ENCODE data around the gene DDX60.
"Not testable (repeated sequence)": the region's sequence is repeated elsewhere in the genome, so short reads cannot be mapped to it uniquely, and the experiment has no call there.

The DDX60 gene

DNA sequence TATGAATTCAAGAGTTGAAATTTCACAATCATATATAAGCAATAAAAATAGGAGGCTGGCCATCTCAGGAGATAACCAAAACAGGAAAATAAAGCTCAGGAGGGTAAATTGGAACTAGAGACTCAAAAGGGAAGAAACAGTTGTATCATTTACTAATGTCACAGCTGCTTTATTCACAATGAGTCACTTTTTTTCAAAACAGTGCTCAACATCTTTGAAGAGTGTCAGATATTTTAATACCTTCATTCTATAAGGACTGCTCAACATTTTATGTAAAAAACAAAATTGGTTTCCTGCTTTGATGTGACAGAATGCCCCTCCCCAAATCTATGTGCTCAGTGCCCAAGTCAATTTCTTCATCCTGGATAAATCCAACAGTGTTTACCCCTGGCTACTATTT is 97.7 kb downstream of the DDX60 start:
- Histone ChIP-seq H3K9me3 (ENCODE audit: low read length) (no peaks in the 10 kb centered on the region), H2AFZ (ENCODE audit: low read depth, low read length) (no peak overlapping the region), H3K4me1 (ENCODE audit: insufficient read depth, low read length) (no peaks in the 10 kb centered on the region), H3K36me3 (ENCODE audit: insufficient read depth, low read length) (no peaks in the 10 kb centered on the region), H3K4me3 (ENCODE audit: low read length) (no peak overlapping the region), H3K27me3 (ENCODE audit: insufficient read depth, low read length) (no peaks in the 10 kb centered on the region)

DNA sequence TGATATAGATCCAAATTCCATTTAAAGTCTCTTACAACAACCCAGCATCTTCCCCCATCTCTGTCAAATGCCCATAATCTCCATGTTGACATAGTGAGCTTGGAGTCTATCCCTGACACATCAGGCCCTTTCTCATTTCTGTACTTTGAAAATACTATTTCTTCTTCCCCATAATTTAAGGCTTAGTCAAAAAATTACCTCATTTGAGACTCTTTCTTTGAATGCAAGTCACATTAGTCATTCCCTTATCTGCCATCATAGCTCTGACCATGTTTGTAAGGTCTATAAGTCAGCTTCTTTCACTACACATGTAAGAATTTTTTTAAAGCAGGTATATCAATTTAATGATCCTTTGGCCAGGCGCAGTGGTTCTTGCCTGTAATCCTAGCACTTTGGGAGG is 99.9 kb downstream of the DDX60 start:
- H3K9me3 ChIP-seq (ENCODE audit: low read length) = no peaks in the 10 kb centered on the region

DNA sequence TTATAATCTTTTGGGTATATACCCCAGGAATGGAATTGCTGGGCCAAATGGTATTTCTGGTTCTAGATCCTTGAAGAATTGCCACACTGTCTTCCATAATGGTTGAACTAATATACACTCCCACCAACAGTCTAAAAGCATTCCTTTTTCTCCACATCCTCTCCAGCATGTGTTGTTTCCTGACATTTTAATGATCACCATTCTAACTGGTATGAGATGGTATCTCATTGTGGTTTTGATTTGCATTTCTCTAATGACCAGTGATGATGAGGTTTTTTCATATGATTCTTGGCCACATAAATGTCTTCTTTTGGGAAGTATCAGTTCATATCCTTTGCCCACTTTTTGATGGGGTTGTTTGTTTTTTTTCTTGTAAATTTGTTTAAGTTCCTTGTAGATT is 105.0 kb downstream of the DDX60 start:
- not testable (repeated sequence) for H3K36me3 ChIP-seq (ENCODE audit: insufficient read depth, low read length); H3K4me3 ChIP-seq (ENCODE audit: low read length); H3K4me1 ChIP-seq (ENCODE audit: insufficient read depth, low read length); H3K27me3 ChIP-seq (ENCODE audit: insufficient read depth, low read length); H3K9me3 ChIP-seq (ENCODE audit: low read length); H2AFZ ChIP-seq (ENCODE audit: low read depth, low read length)

More for the DNA sequence above, 99.9 kb downstream of the DDX60 start:
- Histone ChIP-seq H3K4me1 (ENCODE audit: insufficient read depth, low read length) (no peaks in the 10 kb centered on the region), H3K27me3 (ENCODE audit: insufficient read depth, low read length) (no peaks in the 10 kb centered on the region), H3K4me3 (ENCODE audit: low read length) (no peak overlapping the region), H2AFZ (ENCODE audit: low read depth, low read length) (no peak overlapping the region), H3K36me3 (ENCODE audit: insufficient read depth, low read length) (no peaks in the 10 kb centered on the region)

DNA sequence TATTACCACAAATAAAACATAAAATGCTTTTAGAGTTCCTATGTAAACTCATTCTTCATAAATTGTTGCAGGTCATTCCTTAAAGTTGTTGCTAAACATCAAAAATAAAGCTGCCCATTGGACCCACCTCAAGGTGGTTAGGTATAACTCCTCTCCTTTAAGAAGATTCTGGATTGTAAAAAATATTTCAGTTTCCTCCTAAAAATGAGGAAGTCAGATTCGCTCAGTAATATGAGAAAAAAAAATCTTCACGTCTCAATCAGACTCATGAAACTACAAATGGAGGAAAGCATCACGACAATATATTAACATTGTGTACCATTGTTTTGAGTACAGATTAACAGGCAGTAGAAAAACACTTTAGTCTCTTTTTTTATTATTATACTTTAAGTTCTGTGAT is 105.9 kb downstream of the DDX60 start:
- Histone ChIP-seq H2AFZ (ENCODE audit: low read depth, low read length) (no peak overlapping the region), H3K4me3 (ENCODE audit: low read length) (no peak overlapping the region), H3K4me1 (ENCODE audit: insufficient read depth, low read length) (no peaks in the 10 kb centered on the region), H3K9me3 (ENCODE audit: low read length) (no peaks in the 10 kb centered on the region), H3K27me3 (ENCODE audit: insufficient read depth, low read length) (no peaks in the 10 kb centered on the region), H3K36me3 (ENCODE audit: insufficient read depth, low read length) (no peaks in the 10 kb centered on the region)

DNA sequence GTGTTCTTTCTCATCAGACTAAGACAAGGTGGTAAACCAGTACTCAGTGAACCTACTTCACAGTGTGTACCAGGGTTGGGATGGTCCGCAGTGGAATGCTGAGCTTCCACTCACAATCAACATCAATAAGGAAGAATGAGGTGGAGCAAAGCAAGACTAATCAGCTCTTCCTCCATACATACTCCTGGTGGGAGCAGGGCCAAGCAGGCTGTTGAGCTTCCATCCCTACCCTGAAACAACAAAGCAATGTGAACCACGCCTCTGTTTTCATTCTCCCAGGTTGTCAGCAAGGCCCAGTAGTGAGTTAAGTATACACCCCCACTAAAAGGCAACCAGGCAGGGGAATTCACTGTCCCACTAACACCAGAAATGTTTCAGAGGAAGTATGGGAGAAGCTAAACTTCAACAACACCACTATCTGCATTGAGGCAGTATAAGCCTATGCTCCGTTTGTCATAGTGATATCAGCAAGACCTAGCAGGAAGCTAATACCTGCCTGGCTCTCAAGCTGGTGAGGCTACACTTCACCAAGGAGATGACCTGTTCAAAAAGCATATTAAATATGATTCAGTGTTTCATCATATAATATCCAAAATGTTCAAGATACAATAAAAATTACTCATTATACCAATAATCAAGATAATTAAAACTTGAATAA is 109.5 kb downstream of the DDX60 start:
- H3K4me1 ChIP-seq (ENCODE audit: insufficient read depth, low read length) = no peaks in the 10 kb centered on the region
- no peak overlapping the region for H2AFZ ChIP-seq (ENCODE audit: low read depth, low read length)
- no peaks in the 10 kb centered on the region for H3K36me3 ChIP-seq (ENCODE audit: insufficient read depth, low read length)
- H3K27me3 ChIP-seq (ENCODE audit: insufficient read depth, low read length) = no peaks in the 10 kb centered on the region
- no peaks in the 10 kb centered on the region for H3K9me3 ChIP-seq (ENCODE audit: low read length)
- no peak overlapping the region for H3K4me3 ChIP-seq (ENCODE audit: low read length)

DNA sequence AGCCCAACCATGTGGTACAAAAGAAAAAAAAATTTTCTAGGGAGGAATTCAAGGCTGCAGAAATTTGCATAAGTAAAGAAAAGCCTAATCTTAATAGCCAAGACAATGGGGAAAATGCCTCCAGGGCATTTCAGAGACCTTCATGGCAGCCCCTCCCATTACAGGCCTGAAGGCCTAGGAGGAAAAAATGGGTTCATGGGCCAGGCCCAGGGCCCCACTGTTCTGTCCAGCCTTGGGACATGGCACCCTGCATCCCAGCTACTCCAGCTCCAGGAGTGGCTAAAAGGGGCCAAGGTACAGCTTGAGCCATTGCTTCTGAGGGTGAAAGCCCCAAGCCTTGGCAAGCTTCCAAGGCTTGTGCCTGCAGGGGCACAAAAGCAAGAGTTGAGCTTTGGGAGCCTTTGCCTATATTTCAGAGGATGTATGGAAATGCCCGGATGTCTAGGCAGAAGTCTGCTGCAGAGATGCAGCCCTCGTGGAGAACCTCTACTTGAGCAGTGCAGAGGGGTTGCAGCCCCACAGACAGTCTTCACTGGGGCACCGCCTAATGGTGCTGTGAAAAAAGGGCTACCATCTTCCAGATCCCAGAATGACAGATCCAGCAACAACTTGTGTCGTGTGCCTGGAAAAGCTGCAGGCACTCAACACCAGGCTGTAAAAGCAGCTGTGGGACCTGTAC is 115.2 kb downstream of the DDX60 start:
- Histone ChIP-seq H3K4me1 (ENCODE audit: insufficient read depth, low read length) (no peaks in the 10 kb centered on the region), H3K4me3 (ENCODE audit: low read length) (no peak overlapping the region), H3K36me3 (ENCODE audit: insufficient read depth, low read length) (no peaks in the 10 kb centered on the region), H3K9me3 (ENCODE audit: low read length) (peaks cover 6% of the 10 kb centered on the region), H2AFZ (ENCODE audit: low read depth, low read length) (no peak overlapping the region), H3K27me3 (ENCODE audit: insufficient read depth, low read length) (no peaks in the 10 kb centered on the region)

DNA sequence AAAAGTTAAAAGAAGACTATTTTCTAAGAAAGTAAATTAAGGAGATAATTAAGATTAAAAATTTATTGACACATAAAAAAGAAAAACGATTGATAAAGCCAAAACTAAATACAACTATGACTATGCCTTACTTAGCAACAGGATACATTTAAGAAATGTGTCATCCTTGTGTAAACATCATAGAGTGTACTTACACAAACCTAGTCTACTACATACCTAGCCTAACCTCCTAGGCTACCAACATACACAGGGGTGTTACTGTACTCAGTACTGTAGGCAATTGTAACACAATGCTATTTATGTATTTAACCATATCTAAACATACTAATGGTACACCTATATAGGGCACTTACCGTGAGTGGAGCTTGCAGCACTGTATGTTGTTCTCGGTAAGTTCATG is 117.9 kb downstream of the DDX60 start:
- Histone ChIP-seq H3K4me3 (ENCODE audit: low read length) (no peak overlapping the region), H3K4me1 (ENCODE audit: insufficient read depth, low read length) (no peaks in the 10 kb centered on the region), H3K36me3 (ENCODE audit: insufficient read depth, low read length) (no peaks in the 10 kb centered on the region), H2AFZ (ENCODE audit: low read depth, low read length) (no peak overlapping the region), H3K9me3 (ENCODE audit: low read length) (peaks cover 6% of the 10 kb centered on the region), H3K27me3 (ENCODE audit: insufficient read depth, low read length) (no peaks in the 10 kb centered on the region)

DNA sequence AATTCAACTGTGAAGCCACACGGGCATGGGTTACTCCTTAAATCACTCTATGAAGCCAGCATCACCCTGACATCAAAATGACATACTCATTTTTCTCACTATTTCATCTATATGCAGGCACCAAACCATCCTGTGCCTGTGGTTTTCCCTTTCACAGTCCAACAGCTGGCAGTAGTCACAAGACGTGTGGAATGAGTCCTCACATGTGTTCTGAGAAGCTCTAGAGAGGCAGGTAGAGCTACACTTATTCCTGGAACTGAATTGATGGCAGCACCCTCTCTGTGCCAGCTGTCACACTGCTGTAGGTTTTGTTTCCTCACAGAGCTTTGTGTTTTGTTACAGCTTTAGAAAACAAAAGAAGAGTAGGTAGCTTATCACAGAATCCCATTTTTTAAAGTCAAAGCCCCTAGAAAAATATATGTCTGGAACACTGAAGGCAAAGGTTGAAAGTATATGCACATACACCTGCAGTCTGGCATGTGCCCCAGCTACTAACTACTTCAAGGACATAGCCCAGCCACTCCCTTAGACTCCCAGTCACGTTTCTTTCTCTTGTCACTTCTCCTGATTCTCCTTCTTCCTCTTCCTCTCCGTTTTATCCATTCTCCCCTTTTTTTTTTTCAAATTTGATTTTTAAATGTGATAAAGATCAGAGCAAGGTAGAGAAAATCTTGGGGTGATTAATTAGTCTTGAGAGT is 119.1 kb downstream of the DDX60 start:
- no peaks in the 10 kb centered on the region for H3K36me3 ChIP-seq (ENCODE audit: insufficient read depth, low read length)
- no peak overlapping the region for H3K4me3 ChIP-seq (ENCODE audit: low read length)
- H3K9me3 ChIP-seq (ENCODE audit: low read length) = peaks cover 6% of the 10 kb centered on the region
- H3K27me3 ChIP-seq (ENCODE audit: insufficient read depth, low read length) = no peaks in the 10 kb centered on the region
- no peak overlapping the region for H2AFZ ChIP-seq (ENCODE audit: low read depth, low read length)
- no peaks in the 10 kb centered on the region for H3K4me1 ChIP-seq (ENCODE audit: insufficient read depth, low read length)

DNA sequence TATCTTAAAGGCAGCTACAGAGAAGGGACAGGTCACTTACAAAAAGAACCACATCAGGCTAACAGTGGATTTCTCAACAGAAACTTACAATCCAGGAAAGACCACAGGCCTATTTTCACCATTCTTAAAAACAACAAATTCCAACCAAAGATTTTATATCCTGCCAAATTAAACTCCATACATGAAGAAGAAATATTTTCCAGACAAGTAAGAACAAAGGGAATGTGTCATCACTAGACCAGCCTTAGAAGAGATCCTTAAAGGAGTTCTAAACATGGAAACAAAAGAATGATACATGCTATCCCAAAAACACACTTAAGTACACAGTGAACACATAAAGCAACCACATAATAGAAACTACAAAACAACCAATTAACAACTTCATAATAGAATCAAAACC is 120.6 kb downstream of the DDX60 start:
- Histone ChIP-seq H3K27me3 (ENCODE audit: insufficient read depth, low read length) (no peaks in the 10 kb centered on the region), H2AFZ (ENCODE audit: low read depth, low read length) (no peak overlapping the region), H3K4me3 (ENCODE audit: low read length) (no peak overlapping the region), H3K4me1 (ENCODE audit: insufficient read depth, low read length) (no peaks in the 10 kb centered on the region), H3K9me3 (ENCODE audit: low read length) (no peaks in the 10 kb centered on the region), H3K36me3 (ENCODE audit: insufficient read depth, low read length) (no peaks in the 10 kb centered on the region)

DNA sequence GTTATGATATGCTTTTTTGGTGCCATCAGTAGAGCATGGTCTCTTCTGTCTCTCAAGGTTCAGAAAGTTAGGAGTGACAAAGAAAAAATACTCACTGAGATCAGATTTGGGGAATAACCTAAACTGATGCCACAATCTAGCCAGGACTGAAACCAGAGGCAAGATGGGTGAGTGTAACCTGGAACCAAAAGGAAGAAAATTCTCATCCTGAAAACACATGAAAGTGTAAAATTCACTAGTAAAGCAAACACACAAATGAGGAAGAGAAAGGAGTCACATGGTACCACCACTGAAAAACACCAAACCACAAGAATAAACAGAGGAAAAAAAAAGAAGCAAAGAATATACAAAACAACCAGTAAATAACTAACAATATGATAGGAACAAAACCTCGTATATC is 129.8 kb downstream of the DDX60 start:
- H3K9me3 ChIP-seq (ENCODE audit: low read length) = no peaks in the 10 kb centered on the region
- H3K4me3 ChIP-seq (ENCODE audit: low read length) = no peak overlapping the region
- no peaks in the 10 kb centered on the region for H3K36me3 ChIP-seq (ENCODE audit: insufficient read depth, low read length)
- H2AFZ ChIP-seq (ENCODE audit: low read depth, low read length) = no peak overlapping the region
- peaks cover 5% of the 10 kb centered on the region for H3K4me1 ChIP-seq (ENCODE audit: insufficient read depth, low read length)
- H3K27me3 ChIP-seq (ENCODE audit: insufficient read depth, low read length) = no peaks in the 10 kb centered on the region

DNA sequence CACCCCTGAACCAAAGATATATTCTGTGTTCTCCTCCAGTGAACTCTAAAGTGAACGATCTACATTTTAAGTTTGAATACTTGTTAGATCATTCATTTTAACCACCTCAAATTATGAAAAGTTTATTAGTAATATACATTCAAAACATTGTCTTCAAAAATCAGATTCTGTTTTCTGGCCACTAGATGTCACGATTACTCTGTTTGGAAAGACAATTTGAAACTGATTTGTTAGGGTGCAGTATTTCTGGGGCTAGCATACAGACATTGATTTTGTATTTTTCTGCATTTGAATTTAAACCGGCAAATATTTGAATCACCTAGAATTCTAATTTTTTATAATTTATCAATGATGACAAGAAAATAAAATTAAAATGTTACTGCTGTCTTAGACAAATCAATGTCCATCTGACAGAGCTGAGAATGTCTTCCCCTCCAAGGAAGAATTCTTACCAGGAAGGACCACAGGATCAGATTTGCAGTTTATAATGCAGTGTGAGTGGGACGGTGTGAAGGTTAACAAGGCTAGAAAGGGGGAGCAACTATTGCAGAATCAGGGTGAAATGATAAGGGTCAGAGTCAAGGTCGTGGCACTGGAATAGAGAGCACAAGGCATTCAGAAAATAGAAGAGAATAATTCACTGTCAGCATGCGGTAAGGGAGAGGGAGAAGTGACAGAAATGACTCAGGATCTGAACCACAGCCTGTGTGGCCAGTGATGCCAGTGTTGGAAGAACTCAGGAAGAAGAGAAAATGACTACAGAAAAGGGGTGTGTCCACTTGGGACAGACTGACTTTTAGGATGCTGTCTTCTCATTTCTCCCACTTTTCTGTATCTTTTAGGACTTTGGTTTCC is 134.6 kb downstream of the DDX60 start:
- no peak overlapping the region for H3K4me3 ChIP-seq (ENCODE audit: low read length)
- no peaks in the 10 kb centered on the region for H3K27me3 ChIP-seq (ENCODE audit: insufficient read depth, low read length)
- no peaks in the 10 kb centered on the region for H3K36me3 ChIP-seq (ENCODE audit: insufficient read depth, low read length)
- H3K4me1 ChIP-seq (ENCODE audit: insufficient read depth, low read length) = peaks cover 5% of the 10 kb centered on the region
- H2AFZ ChIP-seq (ENCODE audit: low read depth, low read length) = no peak overlapping the region
- H3K9me3 ChIP-seq (ENCODE audit: low read length) = no peaks in the 10 kb centered on the region

DNA sequence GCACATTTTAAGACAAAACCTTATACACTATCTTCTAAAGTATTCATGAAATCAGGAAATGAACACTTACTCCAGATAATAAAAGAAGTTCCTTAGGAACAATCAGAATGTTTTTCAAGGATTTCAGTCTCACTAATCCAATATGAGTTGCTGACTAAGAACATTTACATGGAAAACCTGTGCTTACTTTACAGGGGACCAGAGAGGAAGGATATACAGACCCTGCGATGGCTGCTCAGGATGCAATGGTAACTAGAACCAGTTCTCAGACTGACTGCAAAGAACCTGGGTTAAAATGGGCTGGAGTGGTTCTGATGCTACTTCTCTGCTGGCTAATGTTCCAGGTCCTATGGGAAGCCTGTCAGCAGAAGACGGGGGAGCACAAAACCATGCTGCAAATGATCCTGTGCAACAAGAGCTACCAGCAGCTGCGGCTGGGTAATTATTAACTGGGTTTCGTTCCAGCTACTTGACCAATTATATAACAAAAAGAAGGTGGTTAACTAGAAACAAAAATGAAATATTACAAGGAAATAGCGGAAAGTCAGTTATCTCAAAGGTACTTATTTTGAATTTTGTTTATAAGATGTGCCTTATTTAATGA is 140.9 kb downstream of the DDX60 start:
- H2AFZ ChIP-seq (ENCODE audit: low read depth, low read length) = no peak overlapping the region
- H3K9me3 ChIP-seq (ENCODE audit: low read length) = no peaks in the 10 kb centered on the region
- no peak overlapping the region for H3K4me3 ChIP-seq (ENCODE audit: low read length)
- H3K36me3 ChIP-seq (ENCODE audit: insufficient read depth, low read length) = no peaks in the 10 kb centered on the region
- no peaks in the 10 kb centered on the region for H3K4me1 ChIP-seq (ENCODE audit: insufficient read depth, low read length)
- H3K27me3 ChIP-seq (ENCODE audit: insufficient read depth, low read length) = no peaks in the 10 kb centered on the region

All from neuron (in vitro differentiated cells).